Stomach (tissue), 4 donors: ENCODE data around the gene MICAL3.

Experiments
- CTCF ChIP-seq, 7 experiments: fragments of 450-650 bp in 4 of 7; fragments of 200-600 bp in 3 of 7; sonication (generic) in 3 of 7; IDR thresholded peaks; one replicate each; pipeline ENCODE4 v1.5.1; 2016 to 2019; ENCODE audit warnings: antibody characterized with exemption in 7 of 7, control low read depth in 2 of 7, mild to moderate bottlenecking in 1 of 7
- POLR2A ChIP-seq, 4 donors: fragments of 450-650 bp; IDR thresholded peaks; one replicate each; pipeline ENCODE4 v1.6.1; 2016; ENCODE audit warnings: antibody characterized with exemption in 4 of 4, control low read depth in 2 of 4, mild to moderate bottlenecking in 1 of 4, moderate library complexity in 1 of 4
- POLR2AphosphoS5 ChIP-seq, 3 donors: sonication (generic); formaldehyde crosslinking; IDR thresholded peaks; one replicate each; pipeline ENCODE4 v1.6.1; 2016; ENCODE audit warnings: antibody characterized with exemption in 3 of 3

GRCh38 chr22:17905445-17905844 is 118.9 kb downstream of the MICAL3 start:
- TF ChIP-seq POLR2A (IDR thresholded peaks at IDR 0.05) (no peak), POLR2AphosphoS5 (IDR thresholded peaks at IDR 0.05) (no peak), CTCF (IDR thresholded peaks at IDR 0.05) (no peak)
